Hepatocyte (in vitro differentiated cells): ENCODE results near the gene ADGRF3.

Experiments used
- EZH2 ChIP-seq: fragments of 200-600 bp; sonication (generic); IDR thresholded peaks from 2 replicates; pipeline ENCODE4 v1.6.1; 2016; ENCODE audit warnings: antibody characterized with exemption, mild to moderate bottlenecking, borderline replicate concordance
- TF ChIP-seq, protein P1 (sequence below): fragments of 200-600 bp; sonication (generic); IDR thresholded peaks from 2 replicates; pipeline ENCODE4 v1.5.1; 2016; ENCODE audit warnings: antibody characterized with exemption, mild to moderate bottlenecking; ENCODE audit not compliant: poor library complexity

DNA sequence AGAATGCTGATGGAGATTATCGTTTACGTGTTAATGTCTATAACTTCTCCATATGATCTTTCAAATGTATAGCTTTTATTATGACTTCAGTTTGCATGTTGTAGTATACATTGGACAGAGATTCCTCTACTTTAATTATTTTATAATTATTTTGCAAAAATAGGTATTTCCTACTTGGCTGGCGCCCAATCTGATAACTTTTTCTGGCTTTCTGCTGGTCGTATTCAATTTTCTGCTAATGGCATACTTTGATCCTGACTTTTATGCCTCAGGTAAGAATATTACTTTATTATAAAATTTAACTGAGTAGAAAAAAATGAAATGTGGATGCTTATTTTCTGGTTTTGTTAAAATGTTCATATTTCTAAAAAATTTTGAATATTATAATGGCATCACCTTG, 18.1 kb upstream of the ADGRF3 start:
- TF ChIP-seq, protein P1, sequence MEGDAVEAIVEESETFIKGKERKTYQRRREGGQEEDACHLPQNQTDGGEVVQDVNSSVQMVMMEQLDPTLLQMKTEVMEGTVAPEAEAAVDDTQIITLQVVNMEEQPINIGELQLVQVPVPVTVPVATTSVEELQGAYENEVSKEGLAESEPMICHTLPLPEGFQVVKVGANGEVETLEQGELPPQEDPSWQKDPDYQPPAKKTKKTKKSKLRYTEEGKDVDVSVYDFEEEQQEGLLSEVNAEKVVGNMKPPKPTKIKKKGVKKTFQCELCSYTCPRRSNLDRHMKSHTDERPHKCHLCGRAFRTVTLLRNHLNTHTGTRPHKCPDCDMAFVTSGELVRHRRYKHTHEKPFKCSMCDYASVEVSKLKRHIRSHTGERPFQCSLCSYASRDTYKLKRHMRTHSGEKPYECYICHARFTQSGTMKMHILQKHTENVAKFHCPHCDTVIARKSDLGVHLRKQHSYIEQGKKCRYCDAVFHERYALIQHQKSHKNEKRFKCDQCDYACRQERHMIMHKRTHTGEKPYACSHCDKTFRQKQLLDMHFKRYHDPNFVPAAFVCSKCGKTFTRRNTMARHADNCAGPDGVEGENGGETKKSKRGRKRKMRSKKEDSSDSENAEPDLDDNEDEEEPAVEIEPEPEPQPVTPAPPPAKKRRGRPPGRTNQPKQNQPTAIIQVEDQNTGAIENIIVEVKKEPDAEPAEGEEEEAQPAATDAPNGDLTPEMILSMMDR: no peak
- TF ChIP-seq EZH2: no peak
